Neural cell (in vitro differentiated cells): Measurements from ENCODE around the gene CDC25A.

Experiments
- CTCF ChIP-seq: fragments of 450-650 bp; IDR thresholded peaks from 2 replicates; pipeline ENCODE4 v1.5.1; 2014; ENCODE audit warnings: antibody characterized with exemption, mild to moderate bottlenecking, moderate library complexity; ENCODE audit not compliant: poor library complexity, severe bottlenecking
- RAD21 ChIP-seq: fragments of 450-650 bp; conservative IDR thresholded peaks from 2 replicates; pipeline ENCODE4 v1.6.1; 2014; ENCODE audit warnings: antibody characterized with exemption, mild to moderate bottlenecking, moderate library complexity

GRCh38 chr3:48128774-48129173 is 59.4 kb downstream of the CDC25A start:
- no peak for TF ChIP-seq RAD21
- TF ChIP-seq CTCF = no peak
